Lower lobe of right lung (tissue), 2 donors: ENCODE data around the gene FASN. TPM values are rescaled to one million over a fixed set of nuclear protein-coding genes. Genes with fewer than 3 reads are reported as not detected.

Source experiments
- ATAC-seq, 2 donors: fragments of 200-7000 bp; cut with Tn5 transposase; one replicate each; pipeline ENCODE4 v1.9.1; 2020 to 2022; ENCODE audit warnings: mild to moderate bottlenecking in 2 of 2, moderate library complexity in 2 of 2
- DNase-seq: peaks from one replicate; pipeline ENCODE4 v3.0.0-alpha.2; 2020
- H3K27ac ChIP-seq: fragments of 200-600 bp; one replicate; pipeline ENCODE4 v1.8.0; 2022
- H3K27me3 ChIP-seq: fragments of 200-600 bp; one replicate; pipeline ENCODE4 v1.8.0; 2022; ENCODE audit warnings: low read depth
- H3K36me3 ChIP-seq: fragments of 200-600 bp; one replicate; pipeline ENCODE4 v1.8.0; 2022; ENCODE audit warnings: mild to moderate bottlenecking
- H3K4me1 ChIP-seq: fragments of 200-600 bp; one replicate; pipeline ENCODE4 v1.8.0; 2022
- H3K4me3 ChIP-seq: fragments of 200-600 bp; one replicate; pipeline ENCODE4 v1.8.0; 2022; ENCODE audit warnings: mild to moderate bottlenecking
- H3K9me3 ChIP-seq: fragments of 200-600 bp; one replicate; pipeline ENCODE4 v1.8.0; 2022
- intact Hi-C: fragments of 100-400 bp; cut with DNase I; formaldehyde crosslinking; loops from one replicate; pipeline ENCODE4 v1.11.0; 2022
- total RNA-seq: library from RNA; stranded (reverse); fragmentation: NEBNext Ultra II Directional; extraction: Animal tissue kit (Norgen Biotek cat#: 25700); gene quantifications from one replicate; pipeline ENCODE4 v1.2.1, GENCODE V29; 2021
- TF ChIP-seq, protein P1 (sequence below): fragments of 200-600 bp; IDR thresholded peaks from one replicate; pipeline ENCODE4 v1.8.0; 2022; ENCODE audit warnings: antibody characterized with exemption, mild to moderate bottlenecking
- donor health status: DM: no; HTN: yes; CAD: no; lungs with severe emphysema.

The FASN gene
- total RNA-seq, 1 donor from 2014 or later: 302 TPM

DNA sequence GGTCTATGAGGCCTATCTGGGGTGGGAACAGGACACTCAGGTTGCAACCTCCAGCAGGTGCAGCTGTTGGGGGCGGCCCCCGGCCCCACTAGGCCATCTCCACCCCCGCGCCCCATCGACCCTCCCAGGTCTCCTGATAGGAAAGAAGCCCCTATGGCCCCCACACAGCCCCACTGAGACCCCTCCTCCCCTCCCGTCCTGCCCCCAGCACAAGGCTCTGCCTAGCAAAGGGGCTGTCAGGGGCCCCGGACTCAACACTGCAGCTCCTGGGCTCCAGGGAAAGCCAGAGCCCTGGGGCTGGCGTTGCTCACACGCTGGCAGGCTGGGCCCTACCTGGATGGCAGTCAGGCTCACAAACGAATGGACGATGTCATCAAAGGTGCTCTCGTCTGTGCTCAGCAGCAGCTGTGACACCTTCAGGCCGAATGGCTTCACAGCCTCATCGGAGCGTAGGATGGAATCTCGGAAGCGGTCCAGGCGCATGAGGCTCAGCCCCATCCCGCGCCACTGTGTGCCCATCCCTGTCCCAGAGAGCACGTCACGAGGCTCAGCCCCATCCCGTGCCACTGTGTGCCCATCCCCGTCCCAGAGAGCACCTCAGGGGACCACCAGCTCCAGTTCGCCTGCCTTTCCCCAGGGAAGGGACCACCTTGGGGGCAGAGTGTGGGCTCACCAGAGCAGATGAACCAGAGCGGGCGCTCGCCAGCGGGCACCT, 7.3 kb downstream of the FASN start:
- Histone ChIP-seq H3K9me3 (no peaks in the 10 kb centered on the region), H3K27ac (no peak overlapping the region), H3K36me3 (peaks cover 100% of the 10 kb centered on the region), H3K4me1 (peaks cover 8% of the 10 kb centered on the region), H3K4me3 (no peak overlapping the region), H3K27me3 (no peaks in the 10 kb centered on the region)
- ATAC-seq (no peak), DNase-seq (no peak)
- TF ChIP-seq, protein P1, sequence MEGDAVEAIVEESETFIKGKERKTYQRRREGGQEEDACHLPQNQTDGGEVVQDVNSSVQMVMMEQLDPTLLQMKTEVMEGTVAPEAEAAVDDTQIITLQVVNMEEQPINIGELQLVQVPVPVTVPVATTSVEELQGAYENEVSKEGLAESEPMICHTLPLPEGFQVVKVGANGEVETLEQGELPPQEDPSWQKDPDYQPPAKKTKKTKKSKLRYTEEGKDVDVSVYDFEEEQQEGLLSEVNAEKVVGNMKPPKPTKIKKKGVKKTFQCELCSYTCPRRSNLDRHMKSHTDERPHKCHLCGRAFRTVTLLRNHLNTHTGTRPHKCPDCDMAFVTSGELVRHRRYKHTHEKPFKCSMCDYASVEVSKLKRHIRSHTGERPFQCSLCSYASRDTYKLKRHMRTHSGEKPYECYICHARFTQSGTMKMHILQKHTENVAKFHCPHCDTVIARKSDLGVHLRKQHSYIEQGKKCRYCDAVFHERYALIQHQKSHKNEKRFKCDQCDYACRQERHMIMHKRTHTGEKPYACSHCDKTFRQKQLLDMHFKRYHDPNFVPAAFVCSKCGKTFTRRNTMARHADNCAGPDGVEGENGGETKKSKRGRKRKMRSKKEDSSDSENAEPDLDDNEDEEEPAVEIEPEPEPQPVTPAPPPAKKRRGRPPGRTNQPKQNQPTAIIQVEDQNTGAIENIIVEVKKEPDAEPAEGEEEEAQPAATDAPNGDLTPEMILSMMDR: no peak
- intact Hi-C loops: no loop called here

DNA sequence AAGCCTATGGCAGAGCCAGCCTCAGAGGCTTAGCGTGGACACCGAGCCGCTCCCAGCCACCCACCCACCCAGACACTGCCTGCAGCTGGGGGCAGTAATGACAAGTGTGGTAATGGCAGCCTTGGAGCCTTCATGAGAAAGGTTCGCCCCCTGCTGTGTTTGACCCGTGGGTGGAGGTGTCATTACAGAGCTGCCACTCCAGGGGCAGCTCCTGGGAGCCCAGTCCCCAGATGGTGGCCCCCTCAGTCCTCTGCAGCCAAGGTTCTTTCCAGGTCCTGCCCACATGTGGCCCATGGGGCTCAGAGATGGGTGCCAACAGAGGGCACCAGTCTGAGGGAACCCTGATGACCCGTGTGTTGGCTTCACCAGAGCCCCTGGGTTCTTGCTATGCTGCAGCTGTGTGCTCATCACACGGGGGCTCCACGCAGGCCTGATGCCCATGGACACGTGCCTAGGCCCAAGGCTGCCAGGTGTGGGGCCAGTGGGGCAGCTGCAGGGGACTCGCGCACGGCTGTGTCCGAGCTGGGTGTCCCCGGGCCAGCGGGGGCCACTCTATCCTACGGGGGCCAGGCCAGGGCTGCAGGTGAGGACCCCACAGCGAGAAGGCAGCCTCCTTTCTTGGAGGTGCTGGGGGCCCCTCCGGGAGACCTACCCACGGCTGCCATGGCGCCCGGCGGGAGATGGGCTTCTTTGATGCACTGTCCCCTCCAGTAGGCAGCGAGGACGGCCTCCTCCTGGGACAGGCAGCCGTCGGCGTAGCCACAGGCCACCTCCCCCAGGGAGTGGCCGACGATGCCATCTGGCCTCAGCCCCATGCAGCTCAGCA, 8.1 kb downstream of the FASN start:
- H3K4me1 ChIP-seq: peaks cover under 1% of the 10 kb centered on the region
- H3K36me3 ChIP-seq: peaks cover 100% of the 10 kb centered on the region
- no peak for ATAC-seq
- intact Hi-C loops: no loop called here
- H3K4me3 ChIP-seq: no peak overlapping the region
- TF ChIP-seq, protein P1: no peak
- H3K9me3 ChIP-seq: no peaks in the 10 kb centered on the region
- no peaks in the 10 kb centered on the region for H3K27me3 ChIP-seq
- no peak for DNase-seq
- H3K27ac ChIP-seq: no peak overlapping the region

DNA sequence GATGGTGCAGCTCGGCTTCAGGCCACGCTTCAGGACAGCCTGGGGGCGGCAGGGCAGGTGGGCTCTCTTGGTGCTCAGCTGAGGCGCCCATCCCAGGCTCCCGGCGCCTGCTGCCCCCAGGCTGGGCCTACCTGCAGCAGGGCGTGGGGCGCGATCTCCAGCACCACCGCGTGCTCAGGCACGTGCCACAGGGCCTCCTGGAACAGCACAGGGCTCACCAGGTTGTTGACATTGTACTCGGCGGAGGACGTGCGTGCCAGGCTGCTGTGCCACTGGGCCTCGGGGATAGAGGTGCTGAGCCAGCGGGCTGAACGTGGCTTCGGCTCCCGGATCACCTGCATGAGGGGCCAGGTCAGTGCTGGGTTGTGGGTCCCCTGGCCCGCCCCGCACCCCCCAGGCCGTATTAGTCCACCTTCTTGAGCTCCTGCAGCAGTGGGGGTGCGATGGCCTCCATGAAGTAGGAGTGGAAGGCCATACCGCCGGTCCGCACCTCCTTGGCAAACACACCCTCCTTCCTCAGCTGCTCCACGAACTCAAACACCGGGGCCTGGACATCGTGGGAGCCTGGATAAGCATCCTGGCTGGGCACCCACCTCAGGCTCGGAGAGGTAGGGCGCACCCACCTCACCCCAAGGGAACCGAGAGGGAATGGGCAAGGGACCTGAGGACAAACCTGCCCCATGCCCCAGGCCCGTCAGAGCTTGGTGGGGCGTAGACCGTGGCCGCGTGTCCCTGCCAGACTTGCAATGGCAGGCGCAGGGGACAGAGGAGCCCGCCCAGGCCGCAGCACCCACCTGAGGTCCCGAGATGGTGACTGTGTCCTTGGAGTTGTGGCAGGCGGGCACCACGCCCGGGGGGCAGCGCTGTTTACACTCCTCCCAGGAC, 9.0 kb downstream of the FASN start:
- no peak for DNase-seq
- no peaks in the 10 kb centered on the region for H3K27me3 ChIP-seq
- no peaks in the 10 kb centered on the region for H3K4me1 ChIP-seq
- no peak overlapping the region for H3K4me3 ChIP-seq
- ATAC-seq: no peak
- intact Hi-C loops: no loop called here
- H3K9me3 ChIP-seq: no peaks in the 10 kb centered on the region
- TF ChIP-seq, protein P1: no peak
- H3K27ac ChIP-seq: no peak overlapping the region
- H3K36me3 ChIP-seq: peaks cover 100% of the 10 kb centered on the region

DNA sequence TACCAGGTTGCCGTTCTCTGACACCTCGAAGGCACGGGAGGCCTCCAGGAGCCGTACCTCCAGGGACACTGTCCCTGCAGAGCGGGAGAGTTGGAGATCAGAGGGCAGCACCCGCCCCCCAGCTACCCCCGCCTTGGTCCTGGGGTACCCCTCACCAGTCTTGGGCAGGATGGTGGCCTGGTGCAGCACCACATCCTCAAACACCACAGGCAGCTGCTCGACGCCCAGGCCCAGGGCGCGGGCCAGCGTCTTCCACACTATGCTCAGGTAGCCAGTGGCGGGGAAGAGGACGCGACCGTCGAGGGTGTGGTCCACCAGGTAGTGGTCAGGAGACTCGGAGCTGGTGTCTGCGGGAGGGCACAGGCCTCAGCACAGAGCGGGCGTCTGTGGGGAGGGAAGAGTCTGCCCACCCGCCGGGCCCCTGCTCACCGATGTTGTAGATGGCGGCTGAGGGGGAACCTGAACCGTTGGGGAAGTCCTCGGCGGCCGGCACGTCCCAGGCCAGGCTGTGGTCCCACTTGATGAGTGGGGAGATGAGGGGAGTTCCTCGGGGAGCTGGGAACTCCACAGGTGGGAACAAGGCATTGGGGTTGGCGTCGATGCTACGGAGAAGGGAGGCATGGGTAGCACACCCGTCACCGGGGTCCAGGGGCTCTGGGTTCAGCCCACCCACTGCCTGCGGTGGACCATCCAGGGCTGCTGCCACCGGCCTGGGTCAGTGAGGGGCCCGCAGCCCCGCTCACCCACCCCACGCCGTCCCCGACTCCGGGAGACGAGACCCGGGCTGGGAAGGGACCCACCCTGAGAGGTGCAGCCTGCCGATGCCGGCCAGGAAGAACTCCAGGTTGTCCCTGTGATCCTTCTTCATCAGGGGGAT, 9.8 kb downstream of the FASN start:
- peaks cover 100% of the 10 kb centered on the region for H3K36me3 ChIP-seq
- H3K27ac ChIP-seq: no peak overlapping the region
- no peak for DNase-seq
- H3K4me3 ChIP-seq: no peak overlapping the region
- intact Hi-C loops: no loop called here
- TF ChIP-seq, protein P1: no peak
- ATAC-seq: no peak
- H3K27me3 ChIP-seq: no peaks in the 10 kb centered on the region
- H3K9me3 ChIP-seq: no peaks in the 10 kb centered on the region
- no peaks in the 10 kb centered on the region for H3K4me1 ChIP-seq
